ENCODE data around the gene SENP8.
A peak's percentile ranks its signal among the peaks of the same experiment; 100 is the strongest.
"Not testable (repeated sequence)": the region's sequence is repeated elsewhere in the genome, so short reads cannot be mapped to it uniquely, and the experiment has no call there.

Gene SENP8

GRCh38 chr15:72118017-72118978 is at the start of gene SENP8, which contains the start of gene MYO9A:
Gene SENP8 (plus strand): TSS chr15:72118403. CDS start chr15:72139624, 21,221 bp downstream.
Gene MYO9A (minus strand): TSS chr15:72118150. CDS start chr15:72046563, 71,587 bp downstream.
- DNase-seq = peak; percentile 98

- no peak for DNase-seq
Measured at GRCh38 chr15:72068856-72069255, 49.3 kb upstream of the SENP8 start.

- no peak for DNase-seq
Measured at GRCh38 chr15:72070817-72071447, 47.3 kb upstream of the SENP8 start.

- DNase-seq = not testable (repeated sequence)
Measured at GRCh38 chr15:72071448-72071825, 46.8 kb upstream of the SENP8 start.

- no peak for DNase-seq
Measured at GRCh38 chr15:72074335-72075060, 43.7 kb upstream of the SENP8 start.

GRCh38 chr15:72077950-72078349 is 40.3 kb upstream of the SENP8 start:
- no peak for DNase-seq

- DNase-seq = no peak
Measured at GRCh38 chr15:72078887-72079286, 39.3 kb upstream of the SENP8 start.

GRCh38 chr15:72082176-72082575 is 36.0 kb upstream of the SENP8 start:
- DNase-seq = no peak

- DNase-seq = no peak
Measured at GRCh38 chr15:72086010-72086697, 32.0 kb upstream of the SENP8 start.

- no peak for DNase-seq
Measured at GRCh38 chr15:72086920-72087648, 31.1 kb upstream of the SENP8 start.

- no peak for DNase-seq
Measured at GRCh38 chr15:72092006-72092405, 26.2 kb upstream of the SENP8 start.

- DNase-seq = no peak
Measured at GRCh38 chr15:72092691-72093090, 25.5 kb upstream of the SENP8 start.

GRCh38 chr15:72096796-72097195 is 21.4 kb upstream of the SENP8 start:
- no peak for DNase-seq

- DNase-seq = no peak
Measured at GRCh38 chr15:72098040-72098439, 20.2 kb upstream of the SENP8 start.

GRCh38 chr15:72099155-72099554 is 19.0 kb upstream of the SENP8 start:
- no peak for DNase-seq

- DNase-seq = not testable (repeated sequence)
Measured at GRCh38 chr15:72100551-72100950, 17.7 kb upstream of the SENP8 start.

GRCh38 chr15:72105111-72105510 is 13.1 kb upstream of the SENP8 start:
- DNase-seq = no peak

- DNase-seq = no peak
Measured at GRCh38 chr15:72106068-72106467, 12.1 kb upstream of the SENP8 start.

- no peak for DNase-seq
Measured at GRCh38 chr15:72110355-72110754, 7.8 kb upstream of the SENP8 start.

- no peak for DNase-seq
Measured at GRCh38 chr15:72112116-72112515, 6.1 kb upstream of the SENP8 start.

- DNase-seq = no peak
Measured at GRCh38 chr15:72112805-72113204, 5.4 kb upstream of the SENP8 start.

Measured in activated gamma-delta T cell treated with Interleukin-2 at 50 U/mL for 16 hours (primary cell).